GM23338 (cell line): ENCODE data around the gene PIGN. TPM values are rescaled to one million over a fixed set of nuclear protein-coding genes. Genes with fewer than 3 reads are reported as not detected.

Experiments used
- ATAC-seq: fragments of 200-7000 bp; cut with Tn5 transposase; 3 replicates; pipeline ENCODE4 v1.9.1; 2020
- DNase-seq: peaks from one replicate; pipeline ENCODE4 v3.0.0-alpha.2; 2015; ENCODE audit warnings: low spot score
- H2AFZ ChIP-seq: fragments of 200-600 bp; sonication (generic); 2 replicates; pipeline ENCODE4 v1.8.0; 2016; ENCODE audit warnings: antibody characterized with exemption, mild to moderate bottlenecking, moderate library complexity
- H3F3A ChIP-seq: fragments of 200-600 bp; sonication (generic); replicated peaks from 2 replicates; pipeline ENCODE4 v1.8.0; 2017; ENCODE audit warnings: antibody characterized with exemption, mixed run types, low read depth
- H3K27ac ChIP-seq: fragments of 200-600 bp; sonication (generic); 2 replicates; pipeline ENCODE4 v1.6.1; 2016; ENCODE audit warnings: low read depth
- H3K27me3 ChIP-seq: fragments of 200-600 bp; sonication (generic); 2 replicates; pipeline ENCODE4 v1.8.0; 2016; ENCODE audit warnings: mild to moderate bottlenecking, mixed run types, moderate library complexity; ENCODE audit not compliant: insufficient read depth
- H3K36me3 ChIP-seq: fragments of 200-600 bp; sonication (generic); 2 replicates; pipeline ENCODE4 v1.8.0; 2016; ENCODE audit warnings: mild to moderate bottlenecking; ENCODE audit not compliant: insufficient read depth
- H3K4me1 ChIP-seq: fragments of 200-600 bp; sonication (generic); 2 replicates; pipeline ENCODE4 v1.8.0; 2016; ENCODE audit warnings: mild to moderate bottlenecking, moderate library complexity; ENCODE audit not compliant: insufficient read depth
- H3K4me2 ChIP-seq: fragments of 200-600 bp; sonication (generic); 2 replicates; pipeline ENCODE4 v1.7.1; 2017; ENCODE audit warnings: mixed run types
- H3K4me3 ChIP-seq: fragments of 200-600 bp; sonication (generic); 2 replicates; pipeline ENCODE4 v1.6.1; 2016; ENCODE audit warnings: mixed run types
- H3K79me2 ChIP-seq: fragments of 200-600 bp; sonication (generic); replicated peaks from 2 replicates; pipeline ENCODE4 v1.8.0; 2017; ENCODE audit warnings: mild to moderate bottlenecking; ENCODE audit not compliant: insufficient read depth
- H3K9me2 ChIP-seq: fragments of 200-600 bp; sonication (generic); 2 replicates; pipeline ENCODE4 v1.8.0; 2017; ENCODE audit not compliant: insufficient read depth
- H4K20me1 ChIP-seq: fragments of 200-600 bp; sonication (generic); replicated peaks from 2 replicates; pipeline ENCODE4 v1.8.0; 2017; ENCODE audit warnings: mild to moderate bottlenecking; ENCODE audit not compliant: insufficient read depth
- H3K27ac Mint-ChIP-seq: 2 replicates; pipeline ENCODE4 v1.8.0; 2020; ENCODE audit warnings: inconsistent platforms, mild to moderate bottlenecking, moderate library complexity, mixed read lengths
- H3K27me3 Mint-ChIP-seq: 3 replicates; pipeline ENCODE4 v1.8.0; 2022; ENCODE audit warnings: low read depth, mild to moderate bottlenecking, moderate library complexity, mixed read lengths, inconsistent platforms; ENCODE audit not compliant: insufficient read depth, poor library complexity
- H3K36me3 Mint-ChIP-seq: 3 replicates; pipeline ENCODE4 v1.8.0; 2021; ENCODE audit warnings: low read depth, mild to moderate bottlenecking, inconsistent platforms, moderate library complexity, mixed read lengths
- H3K4me1 Mint-ChIP-seq: 3 replicates; pipeline ENCODE4 v1.8.0; 2020; ENCODE audit warnings: mild to moderate bottlenecking, inconsistent platforms, mixed read lengths
- H3K4me3 Mint-ChIP-seq: 3 replicates; pipeline ENCODE4 v1.8.0; 2021; ENCODE audit warnings: moderate library complexity, mild to moderate bottlenecking, inconsistent platforms, mixed read lengths
- H3K9me3 Mint-ChIP-seq: 3 replicates; pipeline ENCODE4 v1.8.0; 2020; ENCODE audit warnings: moderate library complexity, mild to moderate bottlenecking, inconsistent platforms, mixed read lengths
- CREB1 ChIP-seq: fragments of 250-450 bp; sonication (Bioruptor Pico); IDR thresholded peaks from 2 replicates; pipeline ENCODE4 v1.5.0; 2020; ENCODE audit warnings: low read depth, mild to moderate bottlenecking, moderate library complexity
- ETS1 ChIP-seq: IDR thresholded peaks from 2 replicates; pipeline ENCODE4 v1.6.1; 2016; ENCODE audit warnings: antibody characterized with exemption
- EZH2 ChIP-seq: fragments of 200-600 bp; sonication (generic); IDR thresholded peaks from one replicate; pipeline ENCODE4 v1.8.0; 2017; ENCODE audit warnings: antibody characterized with exemption, mild to moderate bottlenecking, low read depth; ENCODE audit not compliant: unreplicated experiment
- EZH2phosphoT487 ChIP-seq: fragments of 200-600 bp; sonication (generic); IDR thresholded peaks from one replicate; pipeline ENCODE4 v1.8.1; 2018; ENCODE audit warnings: antibody characterized with exemption; ENCODE audit not compliant: unreplicated experiment
- JUNB ChIP-seq: IDR thresholded peaks from one replicate; pipeline ENCODE4 v1.6.1; 2016; ENCODE audit warnings: antibody characterized with exemption; ENCODE audit not compliant: unreplicated experiment
- NANOG ChIP-seq: IDR thresholded peaks from 2 replicates; pipeline ENCODE4 v1.6.1; 2016; ENCODE audit warnings: antibody characterized with exemption, borderline replicate concordance
- POLR2AphosphoS5 ChIP-seq: IDR thresholded peaks from 2 replicates; pipeline ENCODE4 v1.6.1; 2016; ENCODE audit warnings: antibody characterized with exemption, low read depth
- REST ChIP-seq: IDR thresholded peaks from one replicate; pipeline ENCODE4 v1.6.1; 2018; ENCODE audit warnings: antibody characterized with exemption; ENCODE audit not compliant: unreplicated experiment
- STAT1 ChIP-seq: IDR thresholded peaks from one replicate; pipeline ENCODE4 v1.6.1; 2016; ENCODE audit warnings: antibody characterized with exemption; ENCODE audit not compliant: unreplicated experiment
- ZNF114 ChIP-seq: fragments of 250-450 bp; sonication (Bioruptor Pico); IDR thresholded peaks from 2 replicates; pipeline ENCODE4 v1.5.0; 2020; ENCODE audit warnings: mild to moderate bottlenecking, moderate library complexity
- ZNF331 ChIP-seq: fragments of 250-450 bp; sonication (Bioruptor Pico); IDR thresholded peaks from 2 replicates; pipeline ENCODE4 v1.5.0; 2020; ENCODE audit warnings: low read depth, mild to moderate bottlenecking, moderate library complexity
- ZNF462 ChIP-seq: fragments of 250-450 bp; sonication (Bioruptor Pico); IDR thresholded peaks from 2 replicates; pipeline ENCODE4 v1.5.0; 2020; ENCODE audit warnings: mild to moderate bottlenecking, moderate library complexity
- polyA plus RNA-seq: library from polyadenylated mRNA; unstranded; fragments of >200 nt; fragmentation: Nextera tagmentation; extraction: Ambion mirVana; gene quantifications from 2 replicates; pipeline ENCODE4 v1.2.1, GENCODE V29; 2016
- total RNA-seq: library from RNA; depleted of rRNA; stranded (reverse); fragments of >200 nt; shearing (Covaris generic); gene quantifications from 2 replicates; pipeline ENCODE4 v1.2.3, GENCODE V29; 2014
- TF ChIP-seq, protein P1 (sequence below), 2 experiments: fragments of 200-600 bp in 1 of 2; sonication (generic) in 1 of 2; conservative IDR thresholded peaks; 2 replicates each; pipeline versions ENCODE4 v1.5.1 to v1.6.1; 2016 to 2017; ENCODE audit warnings: antibody characterized with exemption in 2 of 2, low read depth in 2 of 2, mild to moderate bottlenecking in 2 of 2, moderate library complexity in 1 of 2

PIGN gene
- total and polyA plus RNA-seq, 2 experiments from 2014 or later: 9.4 to 33.0 TPM

DNA sequence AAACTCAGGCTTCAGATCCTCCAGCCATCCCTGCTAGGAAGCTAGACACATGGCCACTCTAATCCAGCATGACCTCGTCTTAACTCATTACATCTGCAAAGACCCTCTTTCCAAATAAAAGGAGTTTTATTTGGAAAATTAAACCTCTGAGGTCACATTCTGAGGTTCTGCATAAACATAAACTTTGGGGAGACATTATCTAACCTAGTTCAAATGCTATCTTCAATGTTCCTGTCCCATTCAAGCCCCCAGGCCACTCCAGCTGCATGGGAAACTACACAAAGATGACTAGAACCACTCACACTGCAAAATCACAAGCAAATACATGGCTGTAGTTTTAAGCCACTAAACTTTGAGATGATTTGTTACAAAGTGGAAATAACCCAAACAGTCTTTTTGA is 195.0 kb downstream of the PIGN start:
- H3K27me3 Mint-ChIP-seq: no peaks in the 10 kb centered on the region
- Histone ChIP-seq H3K79me2 (no peaks in the 10 kb centered on the region), H3K36me3 (no peaks in the 10 kb centered on the region), H3K4me1 (no peaks in the 10 kb centered on the region), H3F3A (no peaks in the 10 kb centered on the region), H3K9me2 (peaks cover 9% of the 10 kb centered on the region), H2AFZ (0 out of 2 replicates have a peak overlapping the region, but pooled peaks have one; percentile 29), H4K20me1 (no peaks in the 10 kb centered on the region), H3K4me2 (no peak overlapping the region), H3K27me3 (no peaks in the 10 kb centered on the region), H3K4me3 (no peak overlapping the region), H3K27ac (no peak overlapping the region)
- no peaks in the 10 kb centered on the region for H3K36me3 Mint-ChIP-seq
- no peak overlapping the region for H3K27ac Mint-ChIP-seq
- no peak for DNase-seq
- no peak for ATAC-seq
- no peaks in the 10 kb centered on the region for H3K9me3 Mint-ChIP-seq
- H3K4me3 Mint-ChIP-seq: no peak overlapping the region
- TF ChIP-seq POLR2AphosphoS5 (no peak), NANOG (no peak), CREB1 (CRISPR knock-in tag) (no peak), ZNF462 (CRISPR knock-in tag) (no peak), ZNF331 (CRISPR knock-in tag) (no peak), ZNF114 (CRISPR knock-in tag) (no peak), EZH2phosphoT487 (no peak), EZH2 (no peak), REST (no peak), ETS1 (no peak), JUNB (no peak), STAT1 (no peak)
- TF ChIP-seq, protein P1, sequence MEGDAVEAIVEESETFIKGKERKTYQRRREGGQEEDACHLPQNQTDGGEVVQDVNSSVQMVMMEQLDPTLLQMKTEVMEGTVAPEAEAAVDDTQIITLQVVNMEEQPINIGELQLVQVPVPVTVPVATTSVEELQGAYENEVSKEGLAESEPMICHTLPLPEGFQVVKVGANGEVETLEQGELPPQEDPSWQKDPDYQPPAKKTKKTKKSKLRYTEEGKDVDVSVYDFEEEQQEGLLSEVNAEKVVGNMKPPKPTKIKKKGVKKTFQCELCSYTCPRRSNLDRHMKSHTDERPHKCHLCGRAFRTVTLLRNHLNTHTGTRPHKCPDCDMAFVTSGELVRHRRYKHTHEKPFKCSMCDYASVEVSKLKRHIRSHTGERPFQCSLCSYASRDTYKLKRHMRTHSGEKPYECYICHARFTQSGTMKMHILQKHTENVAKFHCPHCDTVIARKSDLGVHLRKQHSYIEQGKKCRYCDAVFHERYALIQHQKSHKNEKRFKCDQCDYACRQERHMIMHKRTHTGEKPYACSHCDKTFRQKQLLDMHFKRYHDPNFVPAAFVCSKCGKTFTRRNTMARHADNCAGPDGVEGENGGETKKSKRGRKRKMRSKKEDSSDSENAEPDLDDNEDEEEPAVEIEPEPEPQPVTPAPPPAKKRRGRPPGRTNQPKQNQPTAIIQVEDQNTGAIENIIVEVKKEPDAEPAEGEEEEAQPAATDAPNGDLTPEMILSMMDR (conservative IDR thresholded peaks at IDR 0.05; ENCODE audit: low read depth in 2 of 2): no peak
- H3K4me1 Mint-ChIP-seq: peaks cover 7% of the 10 kb centered on the region; the same call in 2 of the 3 replicates
